IMR-90 (cell line): ENCODE data around the gene MRM2. TPM values are rescaled to one million over a fixed set of nuclear protein-coding genes. Genes with fewer than 3 reads are reported as not detected.

Experiments used
- ATAC-seq: fragments of 200-7000 bp; cut with Tn5 transposase; 2 replicates; pipeline ENCODE4 v1.9.1; 2020; ENCODE audit warnings: low read depth, mild to moderate bottlenecking, moderate library complexity
- BruUV-seq: library from RNA; stranded (reverse); fragments of 400-500 nt; replicated peaks from 2 replicates; lab custom pipeline; 2021; lab: Mats Ljungman, UMichigan
- CTCF ChIA-PET: fragments of 300-600 bp; formaldehyde crosslinking; extraction: SDS; loops from one replicate; lab custom pipeline; 2021; ENCODE audit warnings: antibody characterized with exemption; lab: Yijun Ruan, JAX
- POLR2A ChIA-PET: fragments of 300-600 bp; sonication (Branson Sonifier 250); formaldehyde crosslinking; loops from one replicate; lab custom pipeline; 2022; ENCODE audit warnings: antibody characterized with exemption; ENCODE audit not compliant: unreplicated experiment; lab: Charles Lee
- DNase-seq: peaks from one replicate; pipeline ENCODE4 v3.0.0; 2013
- H2AFZ ChIP-seq: replicated peaks from 2 replicates; pipeline ENCODE3; 2013; ENCODE audit warnings: low read length, mild to moderate bottlenecking; ENCODE audit not compliant: poor library complexity
- H2AK5ac ChIP-seq: 2 replicates; pipeline ENCODE4 v1.6.1; 2013; ENCODE audit warnings: low read depth, low read length, inconsistent platforms
- H2AK9ac ChIP-seq: replicated peaks from 2 replicates; pipeline ENCODE3; 2013; ENCODE audit warnings: mild to moderate bottlenecking, low read depth, low read length, moderate library complexity; ENCODE audit not compliant: poor library complexity
- H2BK120ac ChIP-seq: 2 replicates; pipeline ENCODE4 v1.6.1; 2013; ENCODE audit warnings: low read depth, low read length, inconsistent platforms
- H2BK15ac ChIP-seq: 3 replicates; pipeline ENCODE4 v1.6.1; 2013; ENCODE audit warnings: low read depth, low read length, inconsistent platforms
- H2BK20ac ChIP-seq: 2 replicates; pipeline ENCODE4 v1.6.1; 2013; ENCODE audit warnings: low read depth, mild to moderate bottlenecking, inconsistent platforms, low read length, moderate library complexity
- H2BK5ac ChIP-seq: 2 replicates; pipeline ENCODE4 v1.6.1; 2013; ENCODE audit warnings: mild to moderate bottlenecking, low read depth, low read length, inconsistent platforms; ENCODE audit not compliant: poor library complexity, severe bottlenecking
- H3K14ac ChIP-seq: replicated peaks from 2 replicates; pipeline ENCODE4 v1.6.1; 2013; ENCODE audit warnings: low read depth, low read length, inconsistent platforms
- H3K18ac ChIP-seq: 2 replicates; pipeline ENCODE4 v1.6.1; 2013; ENCODE audit warnings: low read depth, low read length, control low read depth
- H3K23ac ChIP-seq: 2 replicates; pipeline ENCODE4 v1.6.1; 2013; ENCODE audit warnings: low read depth, low read length, inconsistent platforms
- H3K27ac ChIP-seq: 2 replicates; pipeline ENCODE4 v1.5.1; 2013; ENCODE audit warnings: mild to moderate bottlenecking, control low read depth, low read length; ENCODE audit not compliant: insufficient read depth
- H3K27me3 ChIP-seq: 2 replicates; pipeline ENCODE4 v1.6.1; 2013; ENCODE audit warnings: low read length; ENCODE audit not compliant: control insufficient read depth, insufficient read depth
- H3K36me3 ChIP-seq: 2 replicates; pipeline ENCODE4 v1.6.1; 2013; ENCODE audit warnings: low read length, mixed read lengths; ENCODE audit not compliant: control insufficient read depth, insufficient read depth
- H3K4ac ChIP-seq: 2 replicates; pipeline ENCODE4 v1.6.1; 2013; ENCODE audit warnings: low read depth, low read length, inconsistent platforms
- H3K4me1 ChIP-seq: 2 replicates; pipeline ENCODE4 v1.6.1; 2013; ENCODE audit warnings: low read length, mixed read lengths; ENCODE audit not compliant: control insufficient read depth, insufficient read depth
- H3K4me2 ChIP-seq: 2 replicates; pipeline ENCODE4 v1.6.1; 2013; ENCODE audit warnings: low read depth, mild to moderate bottlenecking, control low read depth, low read length, moderate library complexity
- H3K4me3 ChIP-seq: 2 replicates; pipeline ENCODE4 v1.5.1; 2013; ENCODE audit warnings: low read depth, mild to moderate bottlenecking, control low read depth, low read length, moderate library complexity; ENCODE audit not compliant: insufficient read depth
- H3K56ac ChIP-seq: 2 replicates; pipeline ENCODE4 v1.6.1; 2013; ENCODE audit warnings: low read length, inconsistent platforms; ENCODE audit not compliant: insufficient read depth; ENCODE audit errors: extremely low read depth
- H3K79me1 ChIP-seq, 2 experiments: 2 replicates each; pipeline ENCODE4 v1.6.1; 2013; ENCODE audit warnings: low read length in 2 of 2, inconsistent platforms in 1 of 2, low read depth in 1 of 2
- H3K9ac ChIP-seq: 2 replicates; pipeline ENCODE4 v1.6.1; 2013; ENCODE audit warnings: low read depth, low read length, control low read depth
- H3K9me1 ChIP-seq: 2 replicates; pipeline ENCODE4 v1.6.1; 2013; ENCODE audit warnings: low read length, inconsistent platforms; ENCODE audit not compliant: insufficient read depth
- H3K9me3 ChIP-seq: 2 replicates; pipeline ENCODE4 v1.6.1; 2013; ENCODE audit warnings: low read length; ENCODE audit not compliant: control insufficient read depth, insufficient read depth
- H4K20me1 ChIP-seq: 2 replicates; pipeline ENCODE4 v1.6.1; 2013; ENCODE audit warnings: low read length, inconsistent platforms; ENCODE audit not compliant: insufficient read depth
- H4K5ac ChIP-seq: 2 replicates; pipeline ENCODE4 v1.6.1; 2013; ENCODE audit warnings: mild to moderate bottlenecking, low read depth, low read length, control low read depth
- H4K8ac ChIP-seq, 2 experiments: 2 replicates each; pipeline ENCODE4 v1.6.1; 2013; ENCODE audit warnings: low read depth in 2 of 2, low read length in 2 of 2, control low read depth in 1 of 2, inconsistent platforms in 1 of 2
- H4K91ac ChIP-seq: 2 replicates; pipeline ENCODE4 v1.6.1; 2013; ENCODE audit warnings: low read depth, low read length, inconsistent platforms; ENCODE audit not compliant: insufficient read depth
- RCOR1 ChIP-seq: IDR thresholded peaks from 2 replicates; pipeline ENCODE4 v1.6.1; 2012; ENCODE audit warnings: mild to moderate bottlenecking, low read length, improper control_type of control experiment; ENCODE audit not compliant: insufficient replicate concordance
- WGBS, 2 experiments: methylation state at CpG; one replicate each; pipeline versions ENCODE4 v1.1.5 to v1.1.7; 2013; ENCODE audit warnings: missing lambda C conversion rate in 2 of 2; ENCODE audit not compliant: insufficient read length in 1 of 2; ENCODE audit errors: extremely low coverage in 2 of 2; 5-methylcytosine and 5-hydroxymethylcytosine counted together
- dilution Hi-C: fragments of 300-500 bp; cut with HindIII; formaldehyde crosslinking; loops from one replicate; pipeline ENCODE4 v1.14.3; 2018; ENCODE audit warnings: low sequenced_read_pairs; ENCODE audit not compliant: unreplicated experiment
- in situ Hi-C: fragments of 300-500 bp; cut with MboI; formaldehyde crosslinking; loops from 3 replicates; pipeline ENCODE4 v1.14.3; 2019; ENCODE audit warnings: low sequenced_read_pairs, inconsistent platforms, mixed read lengths
- intact Hi-C: fragments of 100-400 bp; cut with micrococcal nuclease; formaldehyde crosslinking; loops from 2 replicates; pipeline ENCODE4 v1.10.0; 2022
- polyA plus RNA-seq, 3 experiments: library from polyadenylated mRNA; depleted of rRNA; stranded (reverse); fragments of >200 nt; gene quantifications; 2 replicates each; pipeline ENCODE4 v1.2.3, GENCODE V29; 2012; ENCODE audit warnings: low replicate concordance in 1 of 3
- total RNA-seq: library from RNA; depleted of rRNA; stranded (reverse); fragments of >200 nt; gene quantifications from 2 replicates; pipeline ENCODE4 v1.2.3, GENCODE V29; 2012

The MRM2 gene
- total and polyA plus RNA-seq, 2 of the 4 experiments (the other 2 are of a cell fraction) = 19.1 to 23.8 TPM

GRCh38 chr7:2276107-2276506, 34.1 kb upstream of the MRM2 start:
- Histone ChIP-seq H3K23ac (no peak overlapping the region), H3K4ac (no peak overlapping the region), H2BK5ac (no peak overlapping the region), H3K27ac (no peak overlapping the region), H2BK20ac (no peak overlapping the region), H2AK9ac (no peak overlapping the region), H2BK120ac (no peak overlapping the region), H2BK15ac (no peak overlapping the region), H3K9me1 (no peaks in the 10 kb centered on the region), H3K79me1 (peaks cover 6 to 21% of the 10 kb centered on the region in 2 experiments), H3K36me3 (peaks cover 19% of the 10 kb centered on the region), H3K4me2 (no peak overlapping the region), H3K9me3 (no peaks in the 10 kb centered on the region), H2AK5ac (no peak overlapping the region), H3K14ac (no peak overlapping the region), H4K8ac (no peak overlapping the region), H3K4me1 (no peaks in the 10 kb centered on the region; the same call in 1 of the 2 replicates), H4K20me1 (peaks cover 4% of the 10 kb centered on the region), H3K27me3 (no peaks in the 10 kb centered on the region), H3K18ac (no peak overlapping the region), H3K9ac (no peak overlapping the region), H2AFZ (no peak overlapping the region), H4K91ac (no peak overlapping the region), H3K4me3 (no peak overlapping the region), H4K5ac (no peak overlapping the region), H3K56ac (no peak overlapping the region)
- BruUV-seq = no TSS peak
- CTCF ChIA-PET = interaction anchor here (0.6 kb wide), 1 partner anchor 81 kb away, joined by 4 read pairs; no protein-coding TSS in a partner anchor
- 88% methylated on average over 16 of the region's 18 CpGs; no CpG with 5 or more reads in 1 of the 2 experiments for WGBS, 2 experiments
- ATAC-seq = no peak
- intact Hi-C loops (no loop called here), dilution Hi-C loops (no loop called here), in situ Hi-C loops (no loop called here)
- no peak for TF ChIP-seq RCOR1
- POLR2A ChIA-PET = no interaction called here
- DNase-seq = no peak
